GM13977 (cell line): ENCODE measurements around the gene TMEM150A.
A peak's percentile ranks its signal among the peaks of the same experiment; 100 is the strongest.

Experiments used
- DNase-seq: peaks from one replicate; pipeline ENCODE4 v3.0.0; 2012; ENCODE audit warnings: low spot score
- CTCF ChIP-seq: IDR thresholded peaks from 2 replicates; pipeline ENCODE4 v1.5.1; 2012; ENCODE audit warnings: mild to moderate bottlenecking, control low read depth; ENCODE audit not compliant: insufficient read depth; ENCODE audit errors: extremely low read depth, missing control alignments
- in situ Hi-C: fragments of 300-500 bp; cut with MboI; formaldehyde crosslinking; loops from one replicate; pipeline ENCODE4 v1.12.0; 2022; ENCODE audit warnings: low sequenced_read_pairs, low pct_unique_long_range_greater_than_20kb, mixed read lengths, inconsistent platforms; ENCODE audit not compliant: unreplicated experiment

The TMEM150A gene

GRCh38 chr2:85589181-85589580 is 13.3 kb downstream of the TMEM150A start:
- in situ Hi-C loops = no loop called here
- DNase-seq = no peak
- no peak for TF ChIP-seq CTCF

GRCh38 chr2:85588645-85589044 is 13.9 kb downstream of the TMEM150A start:
- TF ChIP-seq CTCF = no peak
- in situ Hi-C loops = no loop called here
- no peak for DNase-seq

- in situ Hi-C loops = no loop called here
- no peak for TF ChIP-seq CTCF
- DNase-seq = no peak
These were observed 14.3 kb downstream of the TMEM150A start for GRCh38 chr2:85588236-85588635.

- in situ Hi-C loops = no loop called here
- TF ChIP-seq CTCF = no peak
- DNase-seq = no peak
These were observed 16.8 kb downstream of the TMEM150A start for GRCh38 chr2:85585781-85586105.

GRCh38 chr2:85584857-85585780 is 17.4 kb downstream of the TMEM150A start:
- no peak for TF ChIP-seq CTCF
- in situ Hi-C loops = no loop called here
- peak; percentile 56 for DNase-seq

GRCh38 chr2:85584354-85584856 is 18.1 kb downstream of the TMEM150A start, which contains the start of gene VAMP5:
Gene VAMP5 (plus strand): TSS chr2:85584431. CDS start chr2:85584491, 60 bp downstream.
- in situ Hi-C loops = no loop called here
- no peak for DNase-seq
- no peak for TF ChIP-seq CTCF
